SK-N-SH (cell line): ENCODE measurements around the gene NAXD.

Source experiments
- GABPA ChIP-seq: IDR thresholded peaks from 2 replicates; pipeline ENCODE4 v1.4.0; 2012; ENCODE audit warnings: low read depth, mild to moderate bottlenecking
- JUND ChIP-seq: IDR thresholded peaks from 2 replicates; pipeline ENCODE4 v1.4.0; 2012
- NFIC ChIP-seq: IDR thresholded peaks from 2 replicates; pipeline ENCODE4 v1.4.0; 2012; ENCODE audit warnings: borderline replicate concordance
- NRF1 ChIP-seq: IDR thresholded peaks from 2 replicates; pipeline ENCODE4 v1.6.1; 2012; ENCODE audit warnings: low read depth, mild to moderate bottlenecking, low read length
- POLR2AphosphoS5 ChIP-seq: IDR thresholded peaks from 2 replicates; pipeline ENCODE4 v1.6.1; 2012; ENCODE audit warnings: low read depth, low read length
- RAD21 ChIP-seq: IDR thresholded peaks from 2 replicates; pipeline ENCODE4 v1.6.1; 2012; ENCODE audit warnings: mild to moderate bottlenecking, low read length
- REST ChIP-seq: IDR thresholded peaks from 2 replicates; pipeline ENCODE4 v1.6.1; 2012; ENCODE audit warnings: mild to moderate bottlenecking, low read depth, low read length, moderate library complexity
- TAF1 ChIP-seq: IDR thresholded peaks from 2 replicates; pipeline ENCODE4 v1.6.1; 2012; ENCODE audit warnings: low read depth, mild to moderate bottlenecking, low read length, moderate library complexity, borderline replicate concordance
- ZBTB33 ChIP-seq: IDR thresholded peaks from 2 replicates; pipeline ENCODE4 v1.4.0; 2012; ENCODE audit warnings: low read depth, borderline replicate concordance
- TF ChIP-seq, protein P1 (sequence below): fragments of 200-600 bp; sonication (generic); IDR thresholded peaks from 2 replicates; pipeline ENCODE4 v1.6.1; 2017; ENCODE audit warnings: antibody characterized with exemption, mild to moderate bottlenecking, moderate library complexity

DNA sequence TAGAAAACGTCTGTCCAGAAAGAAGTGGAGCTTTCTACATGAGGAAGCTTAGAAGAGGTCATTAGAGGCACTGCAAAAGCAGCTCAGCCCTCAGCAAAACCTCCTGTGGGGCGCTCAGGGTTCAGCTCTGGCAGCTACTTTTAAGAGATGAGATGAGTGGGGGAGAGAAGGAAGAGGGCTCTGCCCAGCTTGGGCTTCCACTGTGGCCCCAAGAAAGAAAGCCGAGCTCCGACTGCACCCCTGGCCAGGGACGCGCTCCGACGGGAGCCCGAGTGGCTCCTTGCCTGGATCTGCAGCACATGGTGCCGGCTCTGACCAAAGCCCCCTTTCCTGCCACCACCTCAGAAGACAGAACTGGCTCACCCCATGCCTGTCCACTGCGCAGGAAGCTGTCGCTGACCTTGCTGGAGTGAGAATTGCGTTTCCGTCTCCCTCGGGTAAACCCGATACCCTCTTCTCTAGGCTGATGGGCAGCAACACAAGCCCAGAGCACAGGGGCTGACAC lies 36.4 kb downstream of the NAXD start:
- TF ChIP-seq NRF1, result no peak
- TF ChIP-seq, protein P1, sequence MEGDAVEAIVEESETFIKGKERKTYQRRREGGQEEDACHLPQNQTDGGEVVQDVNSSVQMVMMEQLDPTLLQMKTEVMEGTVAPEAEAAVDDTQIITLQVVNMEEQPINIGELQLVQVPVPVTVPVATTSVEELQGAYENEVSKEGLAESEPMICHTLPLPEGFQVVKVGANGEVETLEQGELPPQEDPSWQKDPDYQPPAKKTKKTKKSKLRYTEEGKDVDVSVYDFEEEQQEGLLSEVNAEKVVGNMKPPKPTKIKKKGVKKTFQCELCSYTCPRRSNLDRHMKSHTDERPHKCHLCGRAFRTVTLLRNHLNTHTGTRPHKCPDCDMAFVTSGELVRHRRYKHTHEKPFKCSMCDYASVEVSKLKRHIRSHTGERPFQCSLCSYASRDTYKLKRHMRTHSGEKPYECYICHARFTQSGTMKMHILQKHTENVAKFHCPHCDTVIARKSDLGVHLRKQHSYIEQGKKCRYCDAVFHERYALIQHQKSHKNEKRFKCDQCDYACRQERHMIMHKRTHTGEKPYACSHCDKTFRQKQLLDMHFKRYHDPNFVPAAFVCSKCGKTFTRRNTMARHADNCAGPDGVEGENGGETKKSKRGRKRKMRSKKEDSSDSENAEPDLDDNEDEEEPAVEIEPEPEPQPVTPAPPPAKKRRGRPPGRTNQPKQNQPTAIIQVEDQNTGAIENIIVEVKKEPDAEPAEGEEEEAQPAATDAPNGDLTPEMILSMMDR, result no peak
- TF ChIP-seq POLR2AphosphoS5, result no peak
- TF ChIP-seq JUND, result no peak
- no peak for TF ChIP-seq ZBTB33
- no peak for TF ChIP-seq GABPA
- no peak for TF ChIP-seq REST
- no peak for TF ChIP-seq TAF1
- TF ChIP-seq NFIC, result no peak
- TF ChIP-seq RAD21, result no peak
